UCSD-AML1 (cell line): ENCODE measurements around the gene PAK2.
A peak's percentile ranks its signal among the peaks of the same experiment; 100 is the strongest.
"Not testable (repeated sequence)": the region's sequence is repeated elsewhere in the genome, so short reads cannot be mapped to it uniquely, and the experiment has no call there.

Source experiments
- DNase-seq: peaks from one replicate; lab custom pipeline; 2025; ENCODE audit not compliant: unreplicated experiment; lab: John Stamatoyannopoulos, UW

PAK2 gene

DNA sequence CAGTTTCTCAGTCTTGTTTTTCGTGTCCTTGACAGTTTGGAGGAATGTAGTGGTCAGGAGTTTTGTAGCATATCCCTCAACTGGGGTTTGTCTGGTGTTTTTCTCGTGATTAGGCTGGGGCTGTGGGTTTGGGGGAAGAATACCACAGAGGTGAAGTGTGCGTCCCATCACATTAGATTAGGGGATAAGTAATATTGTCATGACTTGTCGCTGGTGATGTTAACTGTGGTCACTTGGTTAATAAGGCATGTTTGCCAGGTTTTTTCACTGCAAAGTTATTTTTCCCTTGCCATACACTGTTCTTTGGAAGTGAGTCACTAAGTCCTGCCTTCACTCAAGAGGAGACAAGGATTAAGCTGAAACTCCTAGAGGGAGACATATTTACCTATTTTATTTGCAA is 39.1 kb downstream of the PAK2 start:
- no peak for DNase-seq

GRCh38 chr3:196782511-196782910 is 42.9 kb downstream of the PAK2 start:
- DNase-seq = no peak

GRCh38 chr3:196788528-196788927 is 48.9 kb downstream of the PAK2 start:
- DNase-seq = no peak

- no peak for DNase-seq
These were observed 50.3 kb downstream of the PAK2 start for GRCh38 chr3:196789885-196790359.

DNA sequence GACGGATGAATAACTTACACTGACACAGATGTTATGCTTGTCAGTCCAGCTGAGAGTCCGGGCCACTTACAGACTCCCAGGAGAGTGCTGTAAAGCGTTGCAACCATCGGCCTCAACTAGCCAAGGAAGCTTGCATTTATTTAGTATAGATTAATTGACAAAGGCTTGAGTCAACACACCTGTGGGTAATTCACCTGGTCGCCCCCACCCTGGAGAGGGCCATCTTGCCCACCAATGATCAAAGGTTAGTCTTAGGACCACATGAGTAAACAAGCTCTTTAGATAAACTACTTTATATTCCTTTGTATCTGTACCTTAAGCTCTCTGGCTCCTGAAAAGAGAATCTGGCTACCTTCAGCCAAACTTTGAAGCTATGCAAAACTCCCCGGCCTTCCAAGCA is 51.0 kb downstream of the PAK2 start:
- no peak for DNase-seq

DNA sequence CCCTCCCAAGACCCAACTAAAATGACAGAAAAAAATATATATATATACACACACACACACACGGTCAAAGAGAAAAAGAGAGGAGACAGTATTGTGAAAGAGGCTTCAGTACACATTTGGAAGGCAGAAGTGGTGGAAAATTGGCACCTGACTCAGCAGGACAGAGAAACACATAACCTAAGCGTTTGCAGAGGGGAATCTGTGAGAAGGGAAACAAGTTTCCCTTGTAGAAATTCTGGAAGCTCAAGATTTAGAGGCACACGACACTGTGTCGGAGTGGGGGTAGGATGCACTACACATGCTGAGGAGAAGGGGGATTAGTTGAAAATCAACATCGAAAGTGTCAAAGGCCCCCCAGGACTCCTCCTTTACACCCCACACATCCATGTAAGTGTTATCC is 53.1 kb downstream of the PAK2 start:
- DNase-seq = no peak

GRCh38 chr3:196793246-196793645 is 53.6 kb downstream of the PAK2 start:
- no peak for DNase-seq

- DNase-seq = no peak
These were observed 54.8 kb downstream of the PAK2 start for GRCh38 chr3:196794467-196794866.

DNA sequence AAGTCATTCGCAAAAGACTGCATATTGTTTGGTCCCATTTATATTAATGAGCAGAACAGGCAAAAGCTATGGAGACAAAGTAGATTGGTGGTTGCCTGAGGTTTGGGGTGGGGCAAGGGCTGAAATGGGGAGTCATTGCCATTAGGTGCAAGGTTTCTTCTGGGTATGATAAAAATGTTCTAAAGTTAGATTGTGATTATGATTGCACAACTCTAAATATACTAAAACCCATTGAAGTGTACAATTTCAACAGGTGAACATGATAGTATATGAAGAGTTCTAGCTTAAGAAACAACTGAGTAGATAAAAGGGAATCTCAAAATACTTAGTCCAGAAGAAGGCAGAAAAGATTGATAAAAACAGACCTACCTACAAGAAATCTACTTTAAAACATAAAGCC is 56.7 kb downstream of the PAK2 start:
- DNase-seq = no peak

- DNase-seq = no peak
These were observed 61.2 kb downstream of the PAK2 start for GRCh38 chr3:196800742-196801434.

DNA sequence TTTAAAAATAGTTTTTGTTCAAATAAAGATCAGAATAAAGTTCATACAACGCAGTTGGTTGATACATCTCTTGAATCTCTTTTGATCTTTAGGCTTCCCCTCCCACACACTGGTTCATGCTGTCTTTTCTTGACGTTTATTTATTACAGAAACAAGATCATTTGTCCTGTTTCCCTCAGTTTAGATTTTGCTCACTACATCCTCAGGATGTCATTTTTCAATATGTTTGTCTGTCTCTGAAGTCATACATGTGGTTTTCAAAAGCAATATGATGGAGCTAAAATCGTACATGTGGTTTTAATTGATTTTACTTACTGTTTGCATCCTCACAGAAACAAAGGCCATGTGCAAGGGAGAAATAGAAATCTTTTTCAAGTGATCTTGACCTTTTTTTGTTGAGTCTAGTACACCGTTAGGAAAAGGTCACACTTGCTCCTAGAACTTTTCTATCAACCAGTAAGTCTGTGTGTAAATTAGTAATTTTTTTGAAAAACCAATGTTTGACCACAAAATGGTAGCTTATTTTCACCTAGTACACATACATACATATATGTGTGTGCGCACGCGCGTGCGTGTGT is 64.3 kb downstream of the PAK2 start:
- DNase-seq = no peak

- DNase-seq = no peak
These were observed 65.1 kb downstream of the PAK2 start for GRCh38 chr3:196804773-196805172.

- DNase-seq = no peak
These were observed 71.4 kb downstream of the PAK2 start for GRCh38 chr3:196810963-196811581.

GRCh38 chr3:196812853-196813252 is 73.2 kb downstream of the PAK2 start:
- no peak for DNase-seq

DNA sequence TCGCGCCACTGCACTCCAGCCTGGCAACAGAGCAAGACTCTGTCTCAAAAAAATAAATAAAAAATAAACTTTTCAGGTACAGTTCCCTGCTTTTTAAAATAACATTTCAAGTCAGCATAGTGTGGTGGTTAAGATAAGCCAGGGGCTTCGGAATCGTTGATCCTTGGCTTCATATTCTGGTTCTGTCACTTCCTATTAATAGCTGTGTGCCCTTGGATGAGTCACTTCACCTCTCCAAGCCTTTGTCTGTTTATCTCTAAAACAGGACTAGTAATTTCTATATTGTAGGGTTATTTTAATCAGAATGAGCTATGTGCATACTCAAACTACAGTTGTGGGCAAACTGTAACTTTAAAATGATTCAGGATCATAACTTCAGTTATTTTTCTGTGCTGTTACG is 74.2 kb downstream of the PAK2 start:
- no peak for DNase-seq

DNA sequence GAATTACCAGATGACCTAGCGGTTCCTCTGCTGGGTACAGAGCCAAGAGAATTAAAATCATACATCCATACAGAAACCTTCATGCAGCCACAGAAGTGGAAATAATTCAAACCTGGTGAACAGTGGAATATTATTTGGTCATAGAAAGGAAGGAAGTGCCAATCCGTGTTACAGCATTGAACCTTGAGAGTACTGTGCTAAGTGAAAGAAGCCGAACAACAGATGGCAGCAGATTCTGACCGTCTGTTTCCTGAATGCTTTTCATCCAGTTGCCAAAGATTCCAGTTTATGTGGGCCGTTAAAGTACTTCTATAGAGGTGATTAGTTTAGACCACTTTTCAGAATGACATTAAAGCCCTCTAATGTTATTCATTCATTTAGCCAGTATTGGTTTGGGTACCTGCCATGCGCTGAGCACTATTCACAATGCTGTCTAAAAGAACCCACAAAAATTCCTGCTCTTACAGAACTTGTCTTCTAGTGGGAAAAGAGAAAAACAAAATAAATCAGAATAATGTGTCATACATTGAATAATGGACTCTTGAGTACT is 82.2 kb downstream of the PAK2 start:
- DNase-seq = no peak

GRCh38 chr3:196829651-196830050 is 90.0 kb downstream of the PAK2 start:
- DNase-seq = not testable (repeated sequence)

DNA sequence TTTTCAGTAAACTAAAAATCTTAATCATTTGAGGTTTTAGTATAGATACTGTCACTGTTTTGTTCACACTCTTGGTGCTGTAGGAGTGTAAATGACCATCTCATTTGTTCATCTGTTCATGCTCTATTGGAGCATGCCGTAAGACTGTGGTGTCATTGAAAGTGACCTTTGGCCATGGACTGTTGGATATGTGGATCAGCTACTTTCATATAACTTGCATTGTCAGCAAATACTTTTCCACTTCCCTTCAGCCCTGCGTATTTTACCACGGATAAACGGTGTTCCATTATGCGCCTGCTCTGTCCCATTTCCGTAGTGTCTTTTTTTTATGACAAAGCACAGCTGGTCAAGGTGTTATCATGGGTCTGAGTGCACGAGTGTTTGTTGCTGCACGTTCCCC is 95.4 kb downstream of the PAK2 start:
- DNase-seq = no peak

GRCh38 chr3:196836626-196837025 is 97.0 kb downstream of the PAK2 start:
- DNase-seq = not testable (repeated sequence)

GRCh38 chr3:196837819-196838420 is 98.3 kb downstream of the PAK2 start:
- peak; percentile 52 for DNase-seq

DNA sequence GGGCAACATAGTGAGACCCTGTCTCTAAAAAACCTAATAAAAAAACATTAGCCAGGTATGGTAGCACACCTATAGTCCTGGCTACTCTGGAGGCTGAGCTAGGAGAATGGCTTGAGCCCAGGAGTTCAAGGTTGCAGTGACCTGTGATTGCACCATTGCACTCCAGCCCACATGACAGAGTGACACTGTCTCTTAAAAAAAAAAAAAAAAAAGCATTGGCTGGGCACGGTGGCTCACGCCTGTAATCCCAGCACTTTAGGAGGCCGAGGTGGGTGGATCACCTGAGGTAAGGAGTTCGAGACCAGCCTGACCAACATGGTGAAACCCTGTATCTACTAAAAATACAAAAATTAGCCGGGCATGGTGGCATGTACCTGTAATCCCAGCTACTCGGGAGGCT is 99.7 kb downstream of the PAK2 start:
- DNase-seq = not testable (repeated sequence)
